GM06990 (cell line): ENCODE measurements around the gene LRRC26.
A peak's percentile ranks its signal among the peaks of the same experiment; 100 is the strongest.

ENCODE experiments used
- DNase-seq: peaks from one replicate; pipeline ENCODE4 v3.0.0-alpha.2; 2011; ENCODE audit not compliant: insufficient read length; ENCODE audit errors: extremely low read depth
- H3K27me3 ChIP-seq: replicated peaks from 2 replicates; pipeline ENCODE4 v1.6.0; 2011; ENCODE audit warnings: low read length; ENCODE audit not compliant: control insufficient read depth, insufficient read depth
- H3K36me3 ChIP-seq: 2 replicates; pipeline ENCODE4 v1.5.1; 2011; ENCODE audit warnings: low read length; ENCODE audit not compliant: control insufficient read depth, insufficient read depth
- H3K4me3 ChIP-seq: replicated peaks from 2 replicates; pipeline ENCODE4 v1.5.1; 2011; ENCODE audit warnings: low read depth, mild to moderate bottlenecking, control low read depth, low read length
- CTCF ChIP-seq: IDR thresholded peaks from 2 replicates; pipeline ENCODE4 v1.5.1; 2011; ENCODE audit warnings: low read length, control low read depth, mild to moderate bottlenecking, inconsistent platforms; ENCODE audit not compliant: insufficient read depth, poor library complexity, severe bottlenecking

LRRC26 gene

GRCh38 chr9:137160054-137160425 is 9.8 kb downstream of the LRRC26 start:
- Histone ChIP-seq H3K27me3 (no peaks in the 10 kb centered on the region), H3K36me3 (no peaks in the 10 kb centered on the region), H3K4me3 (no peak overlapping the region)
- DNase-seq, result no peak
- no peak for TF ChIP-seq CTCF

DNA sequence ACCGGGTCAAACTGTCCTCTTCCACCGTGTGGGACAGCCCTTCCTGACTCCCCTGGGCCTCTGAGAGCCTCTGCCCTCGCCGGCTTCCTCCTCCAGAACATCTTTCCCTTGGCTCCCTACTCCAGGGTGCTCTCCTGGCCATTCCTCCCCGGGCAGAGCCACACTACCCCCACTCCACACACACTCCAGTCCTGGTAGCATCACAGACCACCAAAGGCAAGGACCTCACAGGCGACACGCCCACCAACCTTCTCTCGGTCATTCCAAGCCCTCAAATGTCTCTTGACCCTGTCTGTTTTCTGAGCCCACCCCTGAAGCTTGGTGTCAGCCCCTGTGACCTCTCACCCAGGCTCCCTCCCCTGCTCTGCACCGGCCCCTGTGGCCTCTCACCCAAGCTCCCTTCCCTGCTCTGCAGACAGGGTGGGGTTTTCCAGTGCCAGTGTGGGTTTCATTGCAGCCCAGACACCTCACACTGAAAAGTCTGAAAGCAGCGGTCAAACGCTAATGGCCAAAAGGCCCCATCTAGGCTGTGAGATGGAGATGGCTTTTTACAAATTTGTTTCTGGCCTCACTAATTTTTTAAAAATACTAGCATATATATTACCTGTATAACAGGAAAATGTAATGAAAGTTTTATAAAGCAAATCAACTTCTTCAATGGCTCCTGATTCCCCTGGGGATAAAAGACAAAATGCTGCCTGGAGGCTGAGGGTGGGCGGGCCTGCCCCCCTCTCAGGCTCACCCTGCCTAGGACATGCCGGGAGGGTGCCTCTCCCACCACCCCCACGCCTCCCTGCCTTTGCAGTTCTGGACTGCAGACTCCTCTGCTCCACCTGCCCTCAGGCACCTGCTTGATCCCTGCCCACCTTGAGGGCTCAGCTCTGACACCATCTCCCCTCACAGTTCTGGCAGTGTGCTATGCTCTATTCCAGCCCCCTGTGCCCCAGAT is 10.5 kb downstream of the LRRC26 start:
- no peaks in the 10 kb centered on the region for H3K36me3 ChIP-seq
- H3K4me3 ChIP-seq, result no peak overlapping the region
- H3K27me3 ChIP-seq, result no peaks in the 10 kb centered on the region
- TF ChIP-seq CTCF, result no peak
- no peak for DNase-seq

DNA sequence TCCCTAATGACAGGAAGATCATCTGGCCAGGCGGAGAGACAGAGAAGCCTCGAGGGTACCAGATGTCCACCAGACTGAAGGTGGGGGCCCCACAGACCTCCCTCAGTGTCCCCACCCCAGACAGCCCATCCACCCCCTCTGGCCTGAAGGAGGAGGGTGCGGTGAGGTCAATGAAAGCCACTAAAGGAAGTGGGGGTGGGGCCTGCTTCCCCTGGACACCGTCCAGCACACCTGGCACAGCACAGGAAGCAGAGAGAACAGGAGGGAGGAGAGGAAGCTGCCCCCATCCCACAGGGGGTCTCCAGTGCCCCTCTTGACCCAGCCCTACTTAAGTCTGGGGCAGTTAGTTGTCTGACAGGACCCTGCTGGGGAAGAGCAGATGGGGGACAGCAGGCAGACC is 11.2 kb downstream of the LRRC26 start:
- TF ChIP-seq CTCF, result no peak
- H3K4me3 ChIP-seq, result no peak overlapping the region
- DNase-seq, result no peak
- no peaks in the 10 kb centered on the region for H3K27me3 ChIP-seq
- H3K36me3 ChIP-seq, result no peaks in the 10 kb centered on the region

- TF ChIP-seq CTCF, result no peak
- Histone ChIP-seq H3K27me3 (no peaks in the 10 kb centered on the region), H3K4me3 (no peak overlapping the region), H3K36me3 (no peaks in the 10 kb centered on the region)
- DNase-seq, result no peak
These were observed 12.0 kb downstream of the LRRC26 start for GRCh38 chr9:137157618-137158415.

GRCh38 chr9:137156567-137157375 is 13.1 kb downstream of the LRRC26 start:
- peak overlapping the region; percentile 43 for H3K4me3 ChIP-seq
- DNase-seq, result peak; percentile 82

More at GRCh38 chr9:137156567-137157375, 13.1 kb downstream of the LRRC26 start:
- TF ChIP-seq CTCF, result no peak
- Histone ChIP-seq H3K36me3 (no peaks in the 10 kb centered on the region), H3K27me3 (no peaks in the 10 kb centered on the region)
